SK-N-MC (cell line): ENCODE measurements around the gene TBXA2R.

Experiments used
- EZH2 ChIP-seq: fragments of 200-600 bp; sonication (generic); IDR thresholded peaks from one replicate; pipeline ENCODE4 v1.6.1; 2017; ENCODE audit warnings: antibody characterized with exemption
- FOXP2 ChIP-seq: optimal IDR thresholded peaks from 2 replicates; pipeline ENCODE3; 2011; ENCODE audit warnings: mild to moderate bottlenecking, moderate library complexity; ENCODE audit not compliant: insufficient read depth; ENCODE audit errors: extremely low read length, control extremely low read depth
- POLR2AphosphoS5 ChIP-seq: IDR thresholded peaks from 2 replicates; pipeline ENCODE4 v1.6.1; 2012; ENCODE audit warnings: mild to moderate bottlenecking, low read depth, low read length, borderline replicate concordance

- TF ChIP-seq POLR2AphosphoS5: no peak
- TF ChIP-seq EZH2: no peak
- TF ChIP-seq FOXP2: no peak
These were observed 52.2 kb downstream of the TBXA2R start for GRCh38 chr19:3554254-3555083.
